NCI-H526 (cell line): Measurements from ENCODE around the gene CD248.
A peak's percentile ranks its signal among the peaks of the same experiment; 100 is the strongest.
"Not testable (repeated sequence)": the region's sequence is repeated elsewhere in the genome, so short reads cannot be mapped to it uniquely, and the experiment has no call there.

ENCODE experiments used
- DNase-seq, 2 experiments: peaks; one replicate each; lab custom pipeline; 2025; lab: John Stamatoyannopoulos, UW

CD248 gene

DNA sequence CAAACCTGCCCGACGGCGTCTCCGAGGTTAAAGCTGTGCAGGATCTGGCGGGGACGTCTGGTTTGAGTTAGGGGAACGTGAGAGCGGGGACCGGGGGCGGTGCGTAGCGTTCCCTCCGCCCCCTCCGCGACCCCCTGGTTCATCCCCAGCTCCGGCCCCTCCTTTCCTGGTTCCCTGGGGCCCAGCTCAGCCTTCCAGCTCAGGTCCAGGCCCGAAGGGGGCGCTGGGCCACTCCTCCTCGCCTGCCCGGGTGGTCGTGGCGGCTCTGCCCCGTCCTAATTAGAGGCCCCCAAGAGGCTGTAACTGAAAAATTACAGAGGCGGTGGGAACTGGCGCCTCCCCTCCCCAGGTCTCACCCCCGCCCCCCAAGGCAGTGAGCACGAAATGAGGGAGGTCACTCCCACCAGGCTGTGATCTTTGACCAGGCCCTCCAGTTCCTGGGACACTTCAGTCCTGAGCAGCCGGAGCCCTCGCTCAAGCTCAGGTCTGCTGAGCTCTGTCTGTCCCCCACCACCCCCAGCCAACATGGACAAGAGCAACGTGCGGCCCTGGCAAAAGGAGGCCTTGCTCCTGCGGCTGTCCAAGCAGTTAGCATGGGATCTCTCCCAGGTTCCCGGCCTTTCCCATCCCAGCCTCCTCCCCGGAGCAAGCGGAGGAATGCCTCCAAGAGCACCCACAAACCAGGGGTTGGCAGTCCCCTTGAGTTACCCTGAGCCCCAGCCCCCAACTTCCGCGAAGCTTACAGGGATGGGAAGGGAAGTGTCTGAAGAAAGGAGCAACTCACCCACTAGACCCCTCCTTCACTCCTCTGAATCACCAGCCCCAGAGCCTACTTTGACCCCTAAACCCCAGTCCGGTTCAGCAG, 3.3 kb downstream of the CD248 start:
- DNase-seq = no peak

DNA sequence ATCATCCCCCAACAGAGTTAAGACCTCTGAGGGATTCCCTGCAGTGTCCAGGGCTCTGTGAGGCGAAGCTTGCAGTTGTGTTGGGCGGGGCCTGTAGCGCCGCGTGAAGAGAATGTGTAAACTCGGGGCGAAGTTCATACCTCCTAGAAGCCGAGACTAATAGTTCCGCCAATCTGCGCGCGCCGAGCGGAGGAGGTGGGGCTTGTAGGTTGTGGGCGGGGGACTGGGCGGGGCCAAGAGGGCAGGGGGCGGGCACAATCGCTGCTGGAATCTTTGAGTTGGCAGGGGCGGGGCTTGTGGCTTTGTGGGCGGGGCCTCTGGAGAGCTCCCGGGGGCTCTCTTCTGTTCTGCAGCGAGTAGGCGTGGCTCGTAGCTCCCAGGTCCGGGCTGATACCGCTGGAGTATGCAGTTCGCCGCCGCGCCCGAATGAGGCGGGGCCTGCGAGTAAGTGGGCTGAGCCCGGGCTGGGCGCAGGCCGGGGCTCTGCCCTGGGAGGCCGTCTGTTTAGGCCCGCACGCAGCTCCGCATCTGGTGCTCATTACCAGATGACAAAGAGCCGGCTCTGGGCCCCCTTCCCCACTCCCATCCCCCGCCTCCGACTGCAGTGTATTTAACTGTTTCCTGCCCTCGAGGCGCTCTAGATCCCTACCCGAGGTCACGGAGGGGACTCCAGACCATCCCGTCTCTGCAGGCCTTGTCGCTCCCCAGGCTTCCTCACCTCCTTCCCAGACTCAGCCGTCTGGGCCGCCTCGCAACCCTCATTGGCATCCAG, 4.1 kb downstream of the CD248 start:
- peak; percentile 96 to 99 for DNase-seq

DNA sequence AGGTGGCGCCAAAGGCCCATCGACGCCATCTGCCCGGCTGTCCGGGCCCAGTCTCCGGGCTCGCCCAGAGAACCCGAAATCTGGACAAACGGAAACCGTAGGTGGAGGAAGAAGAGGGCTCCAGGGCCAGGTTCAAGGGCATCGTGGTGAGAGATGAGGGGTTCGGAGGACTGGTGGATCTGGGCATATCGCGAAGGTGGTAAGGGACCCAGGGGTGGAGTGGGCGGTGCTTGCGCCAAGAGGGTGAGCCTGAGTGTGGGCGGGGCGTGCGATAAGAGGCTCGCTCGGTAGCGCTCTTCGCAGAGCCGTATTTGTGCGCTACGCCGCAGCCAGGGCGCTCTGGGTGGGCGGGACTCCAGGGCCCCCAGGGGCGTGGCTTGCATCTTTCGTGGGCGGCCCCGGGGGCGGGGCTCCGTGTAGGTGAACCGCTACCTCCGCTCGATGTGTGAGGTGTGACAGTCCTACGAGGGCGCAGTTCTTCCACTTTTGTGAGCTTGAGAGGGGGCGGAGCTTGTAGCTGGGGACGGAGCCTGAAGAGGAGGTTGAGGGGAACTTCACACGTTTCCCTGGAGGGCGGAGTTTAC, 4.8 kb downstream of the CD248 start:
- peak; percentile 98 to 99 for DNase-seq

DNA sequence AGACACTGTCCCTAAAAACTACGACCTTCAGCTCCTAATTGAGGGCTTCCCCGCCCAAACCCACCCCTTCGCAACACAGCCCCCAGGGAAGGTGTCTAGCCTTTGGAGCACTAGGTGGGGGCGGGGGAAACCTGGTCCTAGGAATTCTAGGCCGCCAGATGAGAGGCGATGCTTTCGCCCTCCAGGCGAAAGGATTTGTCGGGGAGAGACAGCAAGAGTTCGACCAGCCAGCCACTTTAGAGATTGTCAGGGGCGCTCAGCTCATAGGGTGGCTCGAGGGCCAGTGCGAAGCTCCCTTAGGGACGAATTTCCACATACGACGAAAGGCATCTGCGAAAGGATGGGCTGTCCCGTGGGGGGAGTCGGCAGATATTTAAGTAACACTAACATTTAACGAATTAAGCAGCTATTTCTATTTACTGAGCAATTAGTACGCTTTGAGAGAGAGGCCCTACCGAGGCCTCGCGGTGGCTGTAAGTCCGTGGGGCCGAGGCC, 5.3 kb downstream of the CD248 start:
- no peak for DNase-seq

DNA sequence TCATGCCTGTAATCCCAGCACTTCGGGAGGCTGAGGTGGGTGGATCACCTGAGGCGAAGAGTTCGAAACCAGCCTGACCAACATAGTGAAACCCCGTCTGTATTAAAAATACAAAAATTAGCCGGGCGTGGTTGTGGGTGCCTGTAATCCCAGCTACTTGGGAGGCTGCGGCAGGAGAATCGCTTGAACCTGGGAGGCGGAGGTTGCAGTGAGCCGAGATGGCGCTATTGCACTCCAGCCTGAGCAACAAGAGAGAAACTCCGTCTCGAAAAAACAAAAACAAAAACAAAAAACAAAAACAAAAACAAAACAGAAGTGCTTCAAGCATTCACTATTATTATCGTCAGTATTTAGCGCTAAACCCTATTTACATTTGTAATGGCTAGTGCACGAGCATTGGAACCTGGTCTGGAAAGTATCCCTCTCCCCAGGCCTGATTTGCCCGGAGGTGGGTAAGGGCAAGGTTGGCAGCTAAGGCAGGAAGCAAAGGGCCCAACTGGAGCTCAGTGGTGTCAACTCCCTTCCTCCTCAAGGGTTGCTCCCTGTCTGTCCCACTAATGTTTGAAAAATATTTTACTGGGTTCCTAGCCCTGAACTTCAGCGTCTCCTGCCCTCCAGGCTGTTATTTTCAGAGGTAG, 5.9 kb downstream of the CD248 start:
- not testable (repeated sequence) for DNase-seq

DNA sequence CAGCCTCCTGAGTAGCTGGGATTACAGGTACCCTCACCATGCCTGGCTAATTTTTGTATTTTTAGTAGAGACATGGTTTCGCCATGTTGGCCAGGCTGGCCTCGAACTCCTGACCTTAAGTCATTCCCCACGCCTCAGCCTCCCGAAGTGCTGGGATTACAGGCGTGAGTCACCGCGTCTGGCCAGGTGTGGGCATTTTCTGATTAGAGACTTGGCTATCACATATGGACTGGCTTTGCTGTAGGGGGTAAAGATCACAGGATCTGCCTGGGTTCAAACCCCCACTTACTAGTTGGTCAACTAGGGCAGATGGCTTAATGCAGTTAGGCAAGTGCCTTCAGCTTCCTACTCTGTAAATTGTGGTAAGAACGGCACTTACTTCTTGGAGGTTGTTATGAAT, 6.5 kb downstream of the CD248 start:
- DNase-seq = no peak

DNA sequence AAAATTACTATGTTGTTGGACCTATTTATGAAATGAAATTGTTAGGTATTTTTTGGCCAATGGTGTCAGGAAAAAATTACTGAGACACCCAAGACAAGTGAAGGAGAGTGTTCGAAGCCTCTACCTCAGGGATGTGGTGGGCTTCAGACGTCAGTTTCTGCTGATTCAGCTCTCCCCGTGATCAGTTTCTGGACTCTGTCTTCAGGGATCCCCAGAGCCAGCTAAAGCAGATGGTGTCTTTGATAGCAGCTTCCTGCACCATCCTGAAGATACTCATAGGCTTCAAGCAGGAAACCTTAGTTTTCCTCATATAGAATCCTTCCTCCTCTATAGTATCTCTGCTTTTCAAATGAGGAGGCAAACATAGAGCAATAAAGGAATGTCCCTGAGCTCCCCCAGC, 7.4 kb downstream of the CD248 start:
- no peak for DNase-seq

DNA sequence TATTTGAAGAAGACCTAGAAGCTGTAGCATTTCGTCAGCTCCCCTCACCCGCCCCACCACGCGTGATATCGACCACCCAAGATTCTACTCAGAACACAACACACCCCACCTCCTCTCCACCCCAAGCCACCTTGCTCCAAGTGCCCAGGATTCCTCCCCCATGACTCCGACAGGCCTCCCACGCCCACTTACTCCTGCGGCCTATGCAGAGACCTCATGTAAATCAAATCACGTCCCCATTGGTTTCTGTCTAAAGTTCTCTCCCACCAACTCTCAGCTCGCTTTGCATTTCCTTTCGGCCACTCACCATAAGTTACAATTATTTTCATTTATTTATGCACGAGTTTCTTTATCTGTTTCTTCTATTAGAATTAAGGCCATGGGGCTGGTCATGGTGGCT, 14.2 kb downstream of the CD248 start:
- DNase-seq = no peak

DNA sequence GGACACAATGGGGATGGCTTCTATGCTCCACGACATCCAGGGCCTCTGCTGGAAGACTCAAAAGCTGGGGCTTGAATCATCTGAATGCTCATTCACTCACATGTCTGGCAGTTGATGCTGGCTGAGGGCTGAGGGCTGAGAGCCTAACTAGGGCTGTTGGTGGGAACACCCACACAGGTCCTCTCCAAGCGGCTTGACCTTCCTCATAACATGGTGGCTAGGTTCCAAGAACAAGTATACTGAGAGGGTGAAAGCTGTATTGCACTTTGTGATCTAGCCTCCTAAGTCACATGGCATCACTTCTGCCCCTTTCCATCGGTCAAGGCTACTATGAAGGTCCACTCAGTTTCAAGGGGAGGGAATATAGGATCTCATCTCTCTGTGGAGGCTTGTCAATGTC, 17.7 kb downstream of the CD248 start:
- DNase-seq = no peak

DNA sequence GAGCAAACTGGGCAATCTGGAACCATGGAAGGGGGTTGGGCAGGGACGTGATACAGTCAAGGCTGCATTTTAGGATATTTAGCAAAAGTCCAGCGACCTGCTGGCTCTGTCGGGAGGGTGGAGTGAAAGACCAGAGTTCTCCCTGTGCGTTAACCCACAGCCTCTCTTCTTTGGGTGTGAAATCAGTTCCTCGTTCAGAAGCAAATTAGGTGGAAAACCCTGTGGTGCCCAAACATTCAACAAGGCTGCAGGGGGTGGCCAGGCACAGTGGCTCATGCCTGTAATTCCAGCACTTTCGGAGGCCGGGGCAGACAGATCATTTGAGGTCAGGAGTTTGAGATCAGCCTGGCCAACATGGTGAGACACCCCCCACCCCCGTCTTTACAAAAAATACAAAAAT, 19.2 kb downstream of the CD248 start:
- DNase-seq = no peak

DNA sequence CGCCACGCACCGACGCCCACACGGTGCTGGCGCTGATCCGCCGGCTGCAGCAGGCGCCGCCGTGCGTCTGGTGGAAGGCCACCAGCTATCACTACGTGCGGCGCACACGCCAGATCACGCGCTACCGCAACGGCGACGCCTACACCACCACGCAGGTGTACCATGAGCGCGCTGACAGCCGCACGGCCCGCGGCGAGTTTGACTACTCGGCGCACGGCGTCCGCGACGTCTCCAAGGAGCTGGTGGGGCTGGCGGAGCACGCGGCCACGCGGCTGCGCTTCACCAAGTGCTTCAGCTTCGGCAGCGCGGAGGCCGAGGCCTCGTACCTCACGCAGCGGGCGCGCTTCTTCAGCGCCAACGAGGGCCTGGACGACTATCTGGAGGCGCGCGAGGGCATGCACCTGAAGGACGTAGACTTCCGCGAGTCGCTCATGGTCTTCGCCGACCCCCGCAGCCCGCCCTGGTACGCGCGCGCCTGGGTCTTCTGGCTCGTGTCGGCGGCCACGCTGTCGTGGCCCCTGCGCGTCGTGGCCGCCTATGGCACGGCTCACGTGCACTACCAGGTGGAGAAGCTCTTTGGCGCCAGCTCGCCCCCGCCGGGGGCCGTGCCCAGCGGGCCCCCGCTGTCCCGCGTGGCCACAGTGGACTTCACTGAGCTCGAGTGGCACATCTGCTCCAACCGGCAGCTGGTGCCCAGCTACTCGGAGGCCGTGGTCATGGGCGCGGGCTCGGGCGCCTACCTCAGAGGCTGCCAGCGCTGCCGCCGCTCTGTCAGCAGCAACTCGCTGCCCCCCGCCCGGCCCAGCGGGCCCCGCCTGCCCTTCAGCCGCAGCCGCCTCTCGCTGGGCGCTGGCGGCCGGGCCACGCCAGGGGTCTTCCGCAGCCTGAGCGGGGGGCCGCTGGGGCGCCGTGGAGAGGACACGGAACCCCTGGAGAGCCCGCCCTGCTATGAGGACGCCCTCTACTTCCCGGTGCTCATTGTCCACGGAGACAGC, 21.9 kb downstream of the CD248 start:
- DNase-seq = no peak

DNA sequence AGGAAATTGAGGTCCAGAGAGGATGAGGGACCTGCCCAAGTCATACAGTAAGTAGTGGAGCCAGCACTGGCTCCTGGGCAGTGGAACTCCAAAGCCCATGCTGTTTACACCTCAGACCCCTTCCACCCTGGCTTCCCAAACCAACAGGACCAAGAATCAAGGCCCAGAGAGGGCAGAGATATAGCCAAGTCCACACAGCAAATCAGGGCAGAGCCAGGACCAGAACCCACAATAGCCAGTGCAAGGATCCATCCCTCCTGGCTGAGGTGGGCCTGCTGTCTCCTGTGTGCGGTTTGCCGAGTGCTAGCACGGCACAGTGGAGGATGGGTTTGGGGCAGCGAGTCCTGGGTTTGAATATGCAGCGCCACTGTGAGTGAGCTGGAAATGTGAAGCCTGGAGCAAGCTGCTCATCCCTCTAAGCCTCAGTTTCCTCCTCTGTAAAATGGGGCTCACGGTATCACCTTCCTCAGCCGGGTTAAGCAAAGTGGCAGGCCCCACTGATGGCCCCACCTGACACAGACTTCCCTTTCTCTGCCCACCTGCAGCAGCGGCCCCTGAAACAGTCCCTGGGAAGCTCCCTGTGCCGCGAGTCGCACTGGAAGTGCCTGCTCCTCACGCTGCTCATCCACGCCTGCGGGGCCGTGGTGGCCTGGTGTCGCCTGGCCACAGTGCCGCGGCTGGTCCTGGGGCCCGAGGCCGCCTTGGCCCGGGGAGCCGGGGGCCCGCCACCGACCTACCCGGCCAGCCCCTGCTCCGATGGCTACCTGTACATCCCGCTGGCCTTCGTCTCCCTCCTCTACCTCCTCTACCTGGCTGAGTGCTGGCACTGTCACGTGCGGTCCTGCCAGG, 22.8 kb downstream of the CD248 start:
- DNase-seq = no peak

DNA sequence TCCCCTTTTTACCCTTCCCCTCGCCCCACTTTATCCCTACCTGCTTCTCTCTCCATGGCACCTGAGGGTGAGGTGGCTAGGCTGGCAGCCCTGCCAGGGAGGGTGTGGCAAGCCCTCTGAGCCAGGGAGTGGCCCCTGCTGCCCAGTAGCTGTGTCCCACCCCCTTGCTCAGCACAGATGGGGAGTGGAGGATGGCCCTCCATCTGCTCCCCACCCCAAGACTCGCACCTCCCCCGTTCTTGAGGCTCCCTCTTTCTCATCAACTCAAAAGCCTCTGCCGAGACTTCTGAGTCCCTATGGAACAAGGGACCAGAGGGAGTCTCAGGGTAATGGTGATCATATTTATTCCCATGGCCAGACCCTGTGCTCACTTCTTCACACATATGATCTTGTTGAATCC, 23.5 kb downstream of the CD248 start:
- DNase-seq = no peak

DNA sequence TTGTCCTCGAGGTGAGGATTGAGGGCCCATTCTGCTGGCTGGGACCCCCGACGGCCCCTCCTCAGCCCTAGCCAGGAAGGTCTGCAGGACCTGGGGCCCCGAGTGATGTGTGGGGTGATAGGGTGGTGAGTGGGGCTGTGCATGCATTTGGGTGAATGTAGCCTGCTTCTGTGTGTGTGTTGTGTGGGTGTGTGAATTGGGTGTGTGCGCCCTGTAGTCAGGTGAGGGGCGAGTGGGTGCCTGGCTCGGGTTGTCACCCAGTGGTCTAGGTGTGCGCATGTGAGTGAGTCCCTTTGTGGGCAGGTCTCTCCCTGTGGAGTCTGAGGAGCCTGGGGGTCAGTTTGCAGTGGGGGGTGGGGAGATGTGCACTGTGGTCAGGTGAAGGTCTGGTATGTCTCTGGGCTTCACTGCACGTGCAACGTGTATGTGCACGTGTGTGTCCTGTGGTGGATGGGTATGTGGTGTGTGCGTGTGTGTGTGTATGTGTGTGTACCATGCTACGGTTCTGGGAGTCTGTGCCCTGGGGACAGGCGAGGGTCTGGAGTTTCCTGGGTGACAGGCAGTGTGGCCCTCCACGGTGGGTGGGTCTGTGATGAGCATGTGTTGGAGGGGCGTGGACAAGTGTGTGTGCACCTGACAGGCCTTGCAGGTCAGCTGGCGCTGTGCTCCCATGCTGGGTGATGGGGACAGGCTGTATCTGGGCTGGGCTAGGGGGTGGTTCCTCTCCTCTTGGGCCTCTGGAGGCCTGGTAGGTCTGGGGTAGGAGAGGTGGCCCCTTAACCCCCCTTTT, 24.1 kb downstream of the CD248 start:
- DNase-seq = peak in 1 of 2 experiments; percentile 26

DNA sequence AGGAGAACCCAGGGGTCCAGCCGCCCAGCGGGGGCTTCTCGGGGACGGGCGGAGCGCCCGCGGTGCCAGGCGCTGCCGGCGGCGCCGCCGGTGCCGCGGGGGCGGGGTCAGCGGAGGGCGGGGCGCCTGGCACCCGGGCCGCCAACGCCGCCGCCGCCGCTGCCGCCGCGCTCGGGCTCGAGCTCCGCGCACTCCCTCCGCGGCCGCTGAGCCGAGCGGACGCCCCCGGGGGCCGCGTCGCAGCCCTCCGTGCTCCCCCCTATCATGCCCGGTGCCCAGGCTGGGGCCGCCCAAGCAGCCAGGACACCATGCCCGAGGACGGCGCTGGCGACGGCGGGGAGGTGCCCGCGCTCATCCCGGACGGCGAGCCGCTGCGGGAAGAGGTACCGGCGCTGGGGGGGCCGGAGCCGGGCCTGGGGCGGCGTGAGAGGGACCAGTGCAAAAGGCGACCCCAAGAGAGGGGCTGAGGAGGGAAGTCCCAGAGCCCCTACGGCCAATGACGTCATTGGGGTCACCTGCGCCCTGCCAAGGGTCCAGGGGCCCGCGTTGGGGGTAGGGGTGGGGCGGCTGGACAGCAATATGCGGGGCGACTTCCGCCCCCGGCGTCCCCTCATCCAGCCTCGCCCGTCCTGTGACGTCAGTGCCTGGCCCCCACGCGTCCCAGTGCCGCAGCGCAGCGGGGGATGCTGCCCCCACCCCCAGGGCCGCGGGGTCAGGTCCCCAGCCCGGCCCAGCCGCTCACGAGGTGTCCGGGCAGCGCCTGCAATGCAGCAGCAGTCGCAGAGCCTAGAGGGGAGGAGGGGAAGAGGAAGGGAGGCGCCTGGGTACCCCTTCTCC, 24.9 kb downstream of the CD248 start, which contains the start of gene TMEM151A:
Gene TMEM151A, plus strand, starts transcription at position 189 of the 837 bp plus-strand sequence. Its CDS starts 120 bp downstream, at position 309.
- peak in 1 of 2 experiments; percentile 58 for DNase-seq

DNA sequence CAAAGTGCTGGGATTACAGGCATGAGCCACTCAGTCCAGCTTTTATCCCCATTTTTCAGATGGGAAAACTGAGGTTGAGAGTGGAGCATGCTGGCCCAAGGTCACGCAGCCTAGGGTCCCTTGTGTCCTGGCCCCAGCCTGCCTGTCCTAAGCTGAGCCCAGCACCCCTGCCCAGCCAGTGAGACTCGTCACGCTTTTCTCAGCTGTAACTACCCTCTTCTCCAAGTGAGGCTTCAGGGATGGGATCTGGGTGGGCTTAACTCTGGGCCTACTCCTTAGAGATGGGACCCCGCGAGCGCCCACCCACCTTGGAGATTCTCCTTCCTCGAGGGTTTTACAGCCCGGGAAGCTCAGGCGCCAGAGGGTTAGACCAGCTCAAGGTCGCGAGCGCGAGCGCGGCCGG, 25.5 kb downstream of the CD248 start:
- DNase-seq = no peak

DNA sequence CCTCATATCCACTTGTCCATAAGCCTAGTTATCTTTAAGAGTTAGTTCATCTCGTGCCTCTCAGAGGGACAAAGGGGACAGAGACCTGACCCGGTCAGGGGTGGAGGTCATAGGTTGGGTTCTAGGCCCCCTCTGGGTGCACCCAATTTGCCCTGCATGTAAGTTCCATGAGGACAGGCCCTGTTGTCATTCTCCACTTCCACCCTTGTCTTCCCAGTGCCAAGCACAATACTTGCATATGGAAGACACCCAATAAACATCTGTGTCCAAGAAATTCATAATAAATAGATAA, 26.6 kb downstream of the CD248 start:
- no peak for DNase-seq

DNA sequence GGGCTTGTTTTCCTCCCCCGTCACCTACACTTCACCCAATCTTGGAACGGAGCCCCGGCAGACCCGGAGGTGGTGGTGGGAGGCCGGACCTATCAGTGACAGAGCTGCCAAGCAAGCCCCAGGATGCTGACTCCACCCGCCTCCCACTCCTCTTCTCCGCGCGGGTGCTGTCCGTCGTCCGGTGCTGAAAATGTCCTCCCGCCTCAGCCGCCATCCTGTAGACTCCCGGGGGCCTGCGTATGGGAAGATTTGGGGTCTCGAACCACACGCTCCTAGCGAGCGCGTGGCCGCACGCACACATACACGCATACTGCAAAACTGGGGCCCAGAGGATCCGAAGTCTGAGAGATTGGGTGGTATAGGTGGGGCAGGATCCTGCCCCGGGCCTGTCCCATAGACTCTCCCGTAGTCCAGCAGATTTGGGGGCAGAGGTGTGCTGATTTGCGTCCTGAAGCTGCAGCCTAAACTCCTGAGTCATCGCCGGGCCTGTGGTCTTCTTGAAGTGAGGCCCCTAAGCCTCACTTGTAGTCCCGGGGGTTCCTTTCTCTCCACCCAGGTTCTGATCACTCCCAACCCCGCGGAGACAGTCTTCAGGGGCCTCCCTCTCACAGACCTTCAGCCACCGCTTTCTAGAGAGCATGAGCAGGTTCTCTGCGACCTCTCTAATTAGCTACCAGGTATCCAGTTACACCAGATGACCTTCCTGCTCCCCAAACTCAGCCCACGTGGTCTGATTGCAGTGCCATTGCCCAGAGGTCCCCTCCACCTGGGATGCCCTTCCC, 27.1 kb downstream of the CD248 start:
- no peak for DNase-seq
